Measurements from ENCODE around the gene MOCOS. TPM values are rescaled to one million over a fixed set of nuclear protein-coding genes. Genes with fewer than 3 reads are reported as not detected.

The MOCOS gene
- total RNA-seq, 4 donors from 2014 or later, result 3.9 to 16.8 (median 8.7) TPM

DNA sequence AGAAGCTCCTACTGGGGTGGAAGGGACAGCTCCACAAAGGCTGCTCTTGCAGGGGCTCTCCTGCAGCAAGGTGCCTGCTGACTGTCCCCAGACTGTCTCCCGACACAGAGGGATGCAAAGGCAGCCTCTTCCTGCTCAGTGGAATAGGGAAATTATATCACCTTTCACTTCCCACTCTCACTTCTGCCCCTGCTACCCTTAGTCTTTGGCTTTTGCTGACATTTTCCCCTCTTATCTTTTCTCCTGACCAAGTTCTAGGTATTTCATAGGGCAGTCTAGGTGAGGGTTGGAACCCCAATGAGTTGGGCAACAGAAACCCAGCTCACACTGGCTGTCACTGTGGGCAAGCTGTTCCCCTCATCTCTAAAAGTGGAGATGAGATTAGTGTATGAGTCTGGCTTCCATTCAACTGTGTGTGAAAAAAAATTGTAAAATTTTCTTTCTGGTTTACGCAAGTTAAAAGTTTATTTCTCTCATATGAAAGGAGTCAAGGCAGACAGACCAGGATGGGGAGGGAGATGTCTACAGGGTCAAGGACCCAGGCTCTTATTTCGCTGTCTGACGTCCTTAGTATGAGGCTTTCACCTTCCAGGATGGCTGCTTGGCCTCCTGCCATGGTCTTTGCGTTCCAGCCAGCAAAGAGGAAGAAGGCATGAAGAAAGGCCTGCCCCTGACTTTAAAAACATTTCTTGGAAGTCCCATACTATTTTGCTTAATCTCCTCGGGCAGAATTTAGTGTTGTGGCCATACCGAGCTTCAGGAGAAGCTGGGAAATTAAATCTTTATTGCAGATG is 7.5 kb upstream of the MOCOS start:
- TF ChIP-seq, protein P1, sequence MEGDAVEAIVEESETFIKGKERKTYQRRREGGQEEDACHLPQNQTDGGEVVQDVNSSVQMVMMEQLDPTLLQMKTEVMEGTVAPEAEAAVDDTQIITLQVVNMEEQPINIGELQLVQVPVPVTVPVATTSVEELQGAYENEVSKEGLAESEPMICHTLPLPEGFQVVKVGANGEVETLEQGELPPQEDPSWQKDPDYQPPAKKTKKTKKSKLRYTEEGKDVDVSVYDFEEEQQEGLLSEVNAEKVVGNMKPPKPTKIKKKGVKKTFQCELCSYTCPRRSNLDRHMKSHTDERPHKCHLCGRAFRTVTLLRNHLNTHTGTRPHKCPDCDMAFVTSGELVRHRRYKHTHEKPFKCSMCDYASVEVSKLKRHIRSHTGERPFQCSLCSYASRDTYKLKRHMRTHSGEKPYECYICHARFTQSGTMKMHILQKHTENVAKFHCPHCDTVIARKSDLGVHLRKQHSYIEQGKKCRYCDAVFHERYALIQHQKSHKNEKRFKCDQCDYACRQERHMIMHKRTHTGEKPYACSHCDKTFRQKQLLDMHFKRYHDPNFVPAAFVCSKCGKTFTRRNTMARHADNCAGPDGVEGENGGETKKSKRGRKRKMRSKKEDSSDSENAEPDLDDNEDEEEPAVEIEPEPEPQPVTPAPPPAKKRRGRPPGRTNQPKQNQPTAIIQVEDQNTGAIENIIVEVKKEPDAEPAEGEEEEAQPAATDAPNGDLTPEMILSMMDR (IDR thresholded peaks at IDR 0.05; ENCODE audit: low read depth), result no peak

DNA sequence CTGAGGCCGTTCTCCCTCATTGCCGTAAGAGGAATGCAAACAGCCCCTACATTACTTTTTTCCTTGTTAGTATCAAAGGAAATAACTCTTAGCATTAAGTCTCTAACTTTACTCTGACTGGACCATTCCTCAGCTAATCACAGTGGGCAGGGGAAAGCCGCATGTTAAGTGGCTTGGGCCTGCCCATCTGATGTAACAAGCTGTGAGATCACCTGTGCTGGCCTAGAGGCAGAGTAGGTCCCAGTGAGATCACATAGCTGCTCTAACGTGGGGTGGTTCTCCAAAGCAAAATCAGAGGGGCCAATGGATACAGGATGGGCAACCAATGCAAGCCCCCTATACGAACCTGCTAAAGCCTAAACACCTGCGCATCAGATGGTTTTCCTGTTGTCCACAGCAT is 5.9 kb upstream of the MOCOS start:
- TF ChIP-seq, protein P1 (IDR thresholded peaks at IDR 0.05; ENCODE audit: low read depth), result no peak

DNA sequence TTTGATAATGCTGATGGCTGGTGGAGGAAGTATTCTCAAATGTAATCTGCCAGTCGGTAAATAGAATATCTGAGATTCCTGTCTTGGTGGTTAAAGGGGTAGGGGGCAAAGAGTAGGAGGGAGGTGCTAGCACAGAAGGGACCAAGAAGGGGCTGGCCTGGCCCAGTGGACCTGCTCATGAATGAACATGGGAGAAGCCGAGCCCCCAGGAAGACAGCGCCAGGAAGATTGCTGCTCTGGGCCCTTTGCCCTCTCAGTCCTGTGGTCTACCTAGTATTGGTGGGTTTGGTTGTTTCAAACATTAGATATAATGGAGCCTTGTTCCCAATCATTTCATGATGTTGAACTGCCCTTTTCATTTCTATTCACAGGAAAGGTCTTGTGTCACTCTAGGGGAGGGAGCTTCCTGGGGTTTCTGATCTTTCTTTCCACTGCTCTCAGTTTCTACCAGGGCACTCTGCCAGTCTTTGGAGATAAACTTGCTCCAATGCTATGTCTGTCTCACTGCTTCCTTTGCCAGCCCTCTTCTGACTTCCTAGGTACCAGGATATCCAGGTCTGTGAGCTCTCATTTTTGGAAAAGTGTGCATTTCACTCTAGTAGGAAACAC is 5.3 kb upstream of the MOCOS start:
- TF ChIP-seq, protein P1 (IDR thresholded peaks at IDR 0.05; ENCODE audit: low read depth), result no peak

DNA sequence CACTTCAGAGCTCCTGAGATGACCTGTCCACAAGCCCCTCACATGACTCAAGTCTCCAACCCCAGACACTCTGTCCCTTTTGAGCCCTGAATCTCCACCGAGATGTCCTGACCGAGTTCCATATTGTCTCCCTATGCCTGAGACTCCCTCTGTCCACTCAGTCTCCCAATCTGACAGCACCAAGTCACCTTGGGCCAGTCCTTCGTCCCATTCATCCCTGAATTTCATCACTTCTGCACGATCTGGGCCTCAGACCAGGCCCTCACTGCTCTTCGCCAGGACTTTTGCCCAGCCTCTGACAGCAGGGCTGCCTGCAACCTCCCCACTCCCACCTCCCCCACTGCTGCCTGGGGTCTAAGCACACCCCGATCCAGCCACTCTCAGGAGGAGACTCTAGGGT is 4.3 kb upstream of the MOCOS start:
- TF ChIP-seq, protein P1 (IDR thresholded peaks at IDR 0.05; ENCODE audit: low read depth), result no peak

DNA sequence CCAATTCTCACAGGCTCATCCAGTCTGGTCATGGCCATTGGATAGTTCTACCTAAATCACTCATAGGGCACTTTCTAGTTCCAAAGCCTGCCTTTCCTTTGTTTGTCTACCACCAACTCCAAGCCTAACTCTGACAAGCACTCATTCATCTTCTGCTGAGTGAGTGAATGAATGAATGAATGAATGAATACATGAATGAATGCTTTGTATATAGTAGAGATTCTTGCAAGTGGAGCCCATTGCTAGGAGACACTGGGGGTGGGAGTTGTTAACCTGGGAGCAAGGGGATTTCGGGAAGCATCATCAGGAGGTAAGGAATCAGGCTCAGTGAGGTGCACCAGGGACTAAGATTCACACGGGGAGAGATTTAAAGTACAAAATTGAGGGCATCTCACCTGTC is 3.3 kb upstream of the MOCOS start:
- TF ChIP-seq, protein P1 (IDR thresholded peaks at IDR 0.05; ENCODE audit: low read depth), result no peak

DNA sequence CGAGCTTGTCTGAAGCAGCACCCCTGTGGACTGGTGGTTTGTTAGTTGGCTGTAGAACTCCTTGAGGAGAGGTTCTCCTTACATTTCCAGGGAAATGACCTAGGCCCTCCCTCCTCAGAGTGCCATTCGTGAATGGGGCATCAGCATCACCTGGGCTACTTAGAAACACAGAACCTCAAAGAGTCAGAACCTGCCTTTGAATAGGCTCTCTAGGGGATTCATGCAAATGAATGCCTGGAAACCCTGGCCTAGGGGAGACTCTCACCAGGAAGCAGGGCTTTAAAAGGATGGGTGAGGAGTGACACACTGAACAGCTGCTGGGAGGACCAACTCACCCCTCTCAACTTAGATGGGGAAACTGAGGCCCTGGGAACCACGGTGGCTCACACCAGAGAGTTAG is 2.1 kb upstream of the MOCOS start:
- TF ChIP-seq, protein P1 (IDR thresholded peaks at IDR 0.05; ENCODE audit: low read depth), result no peak

DNA sequence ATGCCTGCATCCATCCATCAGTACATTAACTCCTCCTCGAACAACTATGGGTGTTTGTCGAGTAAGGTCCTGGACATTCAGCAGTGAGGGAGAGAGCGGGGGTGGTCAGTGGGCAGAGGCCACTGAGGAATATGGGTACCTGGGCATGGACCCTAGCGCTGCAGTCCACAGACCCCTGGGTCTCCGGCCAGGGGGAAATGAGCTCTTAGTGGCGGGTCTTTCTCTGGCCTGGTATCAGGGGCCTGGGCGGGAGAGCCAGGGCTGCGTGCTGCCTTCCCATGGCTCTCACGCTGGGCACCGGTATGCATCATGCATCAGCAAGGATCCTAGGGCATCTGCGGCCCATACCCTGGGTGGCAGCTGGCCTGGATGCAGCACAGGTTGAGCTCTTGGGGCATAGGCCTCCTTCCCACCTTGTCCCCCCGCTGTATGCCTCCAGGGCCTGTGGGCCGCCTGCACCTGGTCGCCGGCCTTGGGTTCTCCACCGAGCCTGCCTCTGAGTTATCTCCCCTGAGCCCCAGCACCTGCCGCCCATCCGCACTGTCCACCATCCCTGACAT is 1.3 kb upstream of the MOCOS start:
- TF ChIP-seq, protein P1 (IDR thresholded peaks at IDR 0.05; ENCODE audit: low read depth), result no peak
